GM18870 (cell line): ENCODE measurements around the gene SEPTIN8.
"Not testable (repeated sequence)": the region's sequence is repeated elsewhere in the genome, so short reads cannot be mapped to it uniquely, and the experiment has no call there.

ENCODE experiments used
- ATAC-seq: cut with Tn5 transposase; IDR thresholded peaks from one replicate; pipeline ENCODE4 v1.9.1; 2021; ENCODE audit warnings: moderate library complexity; ENCODE audit not compliant: unreplicated experiment

Gene SEPTIN8

GRCh38 chr5:132812781-132813598 is 36.0 kb upstream of the SEPTIN8 start, which contains the start of gene SOWAHA:
Gene SOWAHA, plus strand, starts transcription at chr5:132813302. Its CDS starts 320 bp downstream, at chr5:132813622.
- ATAC-seq: no peak

GRCh38 chr5:132812123-132812765 is 35.2 kb upstream of the SEPTIN8 start:
- no peak for ATAC-seq

GRCh38 chr5:132810605-132811004 is 33.6 kb upstream of the SEPTIN8 start:
- no peak for ATAC-seq

- ATAC-seq: no peak
These were observed 31.8 kb upstream of the SEPTIN8 start for GRCh38 chr5:132808866-132809265.

GRCh38 chr5:132808448-132808847 is 31.4 kb upstream of the SEPTIN8 start:
- ATAC-seq: no peak

- no peak for ATAC-seq
These were observed 30.3 kb upstream of the SEPTIN8 start for GRCh38 chr5:132807163-132807838.

GRCh38 chr5:132806804-132807162 is 29.7 kb upstream of the SEPTIN8 start:
- ATAC-seq: not testable (repeated sequence)

- not testable (repeated sequence) for ATAC-seq
These were observed 28.8 kb upstream of the SEPTIN8 start for GRCh38 chr5:132805872-132806271.

GRCh38 chr5:132804219-132804618 is 27.2 kb upstream of the SEPTIN8 start:
- ATAC-seq: not testable (repeated sequence)

- not testable (repeated sequence) for ATAC-seq
These were observed 25.6 kb upstream of the SEPTIN8 start for GRCh38 chr5:132802685-132803066.

- ATAC-seq: no peak
These were observed 25.1 kb upstream of the SEPTIN8 start for GRCh38 chr5:132802044-132802684.

GRCh38 chr5:132800545-132800944 is 23.5 kb upstream of the SEPTIN8 start:
- no peak for ATAC-seq

GRCh38 chr5:132799392-132799791 is 22.4 kb upstream of the SEPTIN8 start:
- no peak for ATAC-seq

GRCh38 chr5:132797651-132798050 is 20.6 kb upstream of the SEPTIN8 start:
- no peak for ATAC-seq

GRCh38 chr5:132791026-132791425 is 14.0 kb upstream of the SEPTIN8 start:
- no peak for ATAC-seq

- no peak for ATAC-seq
These were observed 13.3 kb upstream of the SEPTIN8 start for GRCh38 chr5:132790201-132790865.

GRCh38 chr5:132788990-132789886 is 12.2 kb upstream of the SEPTIN8 start:
- no peak for ATAC-seq

GRCh38 chr5:132788508-132788907 is 11.5 kb upstream of the SEPTIN8 start:
- no peak for ATAC-seq

GRCh38 chr5:132787076-132787475 is 10.0 kb upstream of the SEPTIN8 start:
- ATAC-seq: no peak

- ATAC-seq: no peak
These were observed 8.8 kb upstream of the SEPTIN8 start for GRCh38 chr5:132785864-132786263.
